ENCODE data around the gene RIMS1.

- TF ChIP-seq CTCF (IDR thresholded peaks at IDR 0.05 in 4 of 5, conservative IDR thresholded peaks at IDR 0.05 in 1 of 5) (no peak), POLR2A (IDR thresholded peaks at IDR 0.05) (no peak)
These were observed 532.1 kb downstream of the RIMS1 start for GRCh38 chr6:72418495-72418894.

All from gastrocnemius medialis (tissue), 4 donors.